Activated CD4-positive, alpha-beta T cell treated with anti-CD3 and anti-CD28 coated beads, Interleukin-2, Interleukin-6, amounts not matched to agents 100 ng/mL and 50 ng/mL, durations not matched to agents 16 hours and 8 hours (primary cell): ENCODE data around the gene IFNA5.

Experiments used
- DNase-seq: peaks from one replicate; pipeline ENCODE4 v3.0.0-alpha.2; 2020

Gene IFNA5

DNA sequence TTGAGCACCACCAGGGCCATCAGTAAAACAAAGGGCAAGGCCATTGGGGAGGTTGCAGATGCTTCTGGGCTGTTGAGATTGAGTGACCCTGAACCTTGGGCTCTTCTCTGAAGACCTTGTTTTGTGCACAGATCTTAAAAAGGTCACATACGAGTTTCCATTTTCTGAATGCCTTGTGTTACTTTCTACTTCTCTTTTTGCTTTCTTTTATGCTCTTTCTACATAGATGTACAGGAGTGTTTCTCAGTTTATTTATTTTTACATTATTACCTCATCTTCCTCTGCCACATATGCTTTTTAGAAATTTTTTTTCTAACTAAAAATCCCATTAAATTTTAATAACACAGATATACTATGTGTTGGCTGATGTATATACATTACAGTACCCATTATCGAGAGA lies at the start of gene IFNA5:
TSS of gene IFNA5 (minus strand) at position 101 of the 400 bp plus-strand sequence. CDS start at position 44, 57 bp downstream.
- no peak for DNase-seq

DNA sequence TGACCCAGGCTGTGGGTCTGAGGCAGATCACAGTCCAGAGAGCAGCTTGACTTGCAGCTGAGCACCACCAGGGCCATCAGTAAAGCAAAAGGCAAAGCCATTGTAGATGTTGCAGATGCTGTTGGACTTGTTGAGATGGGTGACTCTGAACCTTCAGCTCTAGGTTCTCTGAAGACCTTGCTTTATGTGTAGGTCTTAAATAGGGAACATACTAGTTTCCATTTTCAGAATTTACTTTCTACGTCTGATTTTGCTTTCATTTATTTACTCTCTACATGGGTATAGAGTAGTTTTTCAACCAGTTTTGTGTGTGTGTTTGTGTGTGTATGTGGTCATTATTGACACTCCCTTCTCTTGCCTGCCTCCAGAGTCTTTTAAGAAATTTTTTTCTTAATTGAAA lies 45.7 kb upstream of the IFNA5 start, which contains the start of gene IFNA6:
TSS of gene IFNA6 (minus strand) at position 101 of the 400 bp plus-strand sequence. CDS start at position 101, 0 bp downstream.
- no peak for DNase-seq

DNA sequence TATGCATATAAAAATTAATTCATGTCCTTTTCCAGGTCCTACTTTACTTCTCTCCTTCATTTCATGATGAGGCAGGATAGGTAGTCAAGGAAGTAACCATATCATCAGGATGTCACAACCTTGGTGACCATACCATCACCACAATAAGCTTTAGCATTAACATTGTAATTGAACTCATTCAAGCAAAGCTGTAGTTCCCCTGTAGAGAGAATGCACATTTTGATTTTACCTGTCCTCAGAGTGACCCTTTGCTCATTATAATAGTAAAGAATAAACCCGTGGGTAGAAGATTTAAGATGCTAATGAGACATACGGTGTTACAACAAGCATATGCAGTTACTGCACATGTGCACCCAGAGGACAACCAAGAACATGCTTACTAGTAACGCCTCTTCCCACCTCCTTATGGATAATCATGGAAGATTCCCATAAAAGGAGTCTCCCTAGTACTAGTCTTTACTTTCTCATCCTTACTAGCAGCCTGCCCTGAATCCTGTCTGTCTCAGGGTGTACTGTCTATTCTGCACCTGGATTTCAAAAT lies 43.4 kb upstream of the IFNA5 start:
- no peak for DNase-seq

DNA sequence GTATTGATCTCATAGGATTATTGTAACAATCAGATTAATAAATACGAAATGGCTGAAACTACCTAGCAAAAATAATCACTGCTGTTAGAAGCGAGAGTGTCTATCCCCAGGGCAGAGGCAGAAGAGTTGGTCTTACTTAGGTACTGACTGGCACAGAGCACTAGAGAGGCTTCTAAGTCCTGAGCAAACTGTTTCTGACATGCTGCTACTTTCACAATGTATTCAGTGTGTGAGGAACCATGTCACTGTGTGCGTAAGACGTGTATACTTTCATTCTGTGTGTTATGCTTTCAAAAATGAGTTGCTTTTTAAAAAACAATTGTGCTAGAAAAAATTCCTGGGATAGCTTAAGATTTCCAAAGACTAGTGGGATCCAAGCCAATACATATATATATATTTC lies 35.6 kb upstream of the IFNA5 start:
- DNase-seq = no peak

DNA sequence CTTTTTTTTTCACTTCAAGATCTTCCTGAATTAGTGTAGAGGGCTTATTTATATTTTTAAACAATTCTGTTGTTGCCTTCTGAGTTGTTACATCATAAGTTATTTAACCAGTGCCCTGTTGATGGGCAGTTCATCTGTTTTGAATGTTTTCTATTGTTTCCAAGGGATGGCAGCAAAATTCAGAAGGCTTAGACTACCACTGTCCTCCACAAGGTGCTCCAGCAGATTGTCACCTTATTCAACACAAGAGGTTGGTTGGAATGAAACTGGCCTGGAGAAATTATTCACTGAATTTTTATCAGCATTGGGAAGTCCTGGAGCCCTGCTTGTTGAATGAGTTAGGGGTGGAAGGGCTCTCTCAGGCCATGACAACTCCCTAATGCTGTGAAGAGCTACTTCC lies 31.3 kb upstream of the IFNA5 start:
- no peak for DNase-seq

DNA sequence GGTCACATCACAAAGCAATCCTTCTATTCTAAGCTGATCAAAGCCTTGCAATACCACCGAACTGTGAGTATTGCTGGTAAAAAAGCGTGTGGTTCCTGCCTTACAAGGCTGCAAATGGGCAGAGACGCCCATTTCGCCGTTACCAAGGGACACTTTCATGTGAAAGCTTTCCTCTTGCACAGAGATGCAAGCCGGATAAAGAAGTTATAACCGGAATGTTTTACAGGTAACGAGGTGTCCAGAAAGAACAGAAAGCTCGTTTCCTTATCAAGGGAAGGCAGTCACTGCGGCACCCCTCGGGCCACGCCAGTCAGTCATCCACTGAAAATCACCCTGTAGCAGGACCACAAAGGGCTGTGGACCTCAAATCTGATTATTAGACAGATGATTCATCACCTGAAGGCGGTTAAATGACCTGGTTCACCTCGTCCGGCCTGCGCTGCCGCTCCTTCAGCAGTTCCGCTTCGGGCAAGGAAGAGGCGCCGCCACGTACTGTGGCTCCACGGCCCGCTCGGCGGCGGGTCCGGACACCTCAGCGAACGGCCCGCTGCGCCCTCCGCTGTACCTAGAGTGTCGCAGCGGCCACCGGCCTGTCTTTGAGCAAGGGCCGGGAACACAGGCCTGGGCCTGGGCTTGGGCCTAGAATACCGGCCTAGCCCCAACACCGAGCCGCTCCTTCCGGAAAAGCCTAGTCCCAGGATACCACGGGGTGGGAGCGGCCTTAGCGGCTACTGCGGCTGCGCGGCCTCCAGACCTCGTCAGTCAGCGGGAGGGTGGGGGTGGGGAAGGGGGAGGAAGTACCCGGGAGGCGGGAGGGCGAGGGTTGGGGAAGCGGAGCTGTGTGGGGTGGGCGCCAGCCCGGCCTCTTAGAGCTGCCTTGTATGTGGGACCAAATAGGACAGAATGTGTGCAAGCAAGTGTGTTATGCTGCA lies 29.9 kb upstream of the IFNA5 start, which contains the start of gene KLHL9:
TSS of gene KLHL9 (minus strand) at position 704 of the 932 bp plus-strand sequence. CDS start at position 159, 545 bp downstream.
- peak; percentile 92 for DNase-seq

DNA sequence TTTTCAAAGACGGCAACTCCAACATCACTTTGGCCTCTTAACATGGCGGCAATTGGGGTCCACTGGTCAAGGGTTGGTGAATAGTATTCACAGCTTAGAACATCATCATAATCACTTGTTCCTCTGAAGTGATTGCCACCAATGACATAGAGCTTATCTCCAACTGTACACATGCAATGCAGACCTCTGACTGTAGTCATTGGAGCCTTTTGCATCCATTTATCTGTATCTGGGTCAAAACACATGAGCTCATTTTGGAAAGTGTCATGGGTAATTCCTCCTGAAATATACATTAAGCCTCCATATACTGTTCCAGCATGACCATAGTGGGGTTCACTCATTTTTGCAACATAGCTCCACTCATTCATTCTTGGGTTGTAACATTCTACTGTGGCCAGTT lies 28.1 kb upstream of the IFNA5 start:
- no peak for DNase-seq

DNA sequence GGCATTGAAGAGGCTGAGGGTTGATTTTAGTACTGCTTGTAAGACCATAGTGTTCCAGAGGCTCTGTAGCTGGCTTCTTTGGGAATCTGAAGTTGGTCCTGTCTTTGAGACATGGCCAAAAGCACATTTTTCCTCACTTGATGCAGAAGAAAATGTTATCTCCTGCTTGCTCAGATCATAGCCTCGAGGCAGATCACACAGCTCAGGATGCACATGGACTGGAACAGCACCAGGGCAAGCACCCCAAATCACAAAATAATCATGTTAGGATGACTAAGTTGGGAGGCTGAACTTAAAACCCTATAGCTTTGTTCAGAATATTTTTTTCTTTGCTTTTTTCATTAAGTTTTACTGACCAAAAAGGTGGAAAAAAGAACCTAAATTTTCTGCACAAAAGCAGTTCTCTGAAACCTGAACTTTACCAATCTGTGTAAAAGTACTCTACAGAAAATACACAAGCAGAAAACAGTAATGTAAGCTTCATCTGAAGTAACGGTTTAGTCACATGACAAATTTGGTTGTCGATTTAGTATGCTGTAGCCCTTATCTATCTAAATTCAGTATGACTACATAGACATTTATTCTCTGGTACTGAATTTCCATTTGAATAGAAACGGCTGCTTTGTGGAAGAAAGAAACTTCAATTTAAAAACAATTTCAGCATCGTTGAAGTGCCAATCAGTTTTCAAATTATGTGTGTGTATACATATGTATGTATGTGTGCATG lies 26.7 kb upstream of the IFNA5 start:
- no peak for DNase-seq

DNA sequence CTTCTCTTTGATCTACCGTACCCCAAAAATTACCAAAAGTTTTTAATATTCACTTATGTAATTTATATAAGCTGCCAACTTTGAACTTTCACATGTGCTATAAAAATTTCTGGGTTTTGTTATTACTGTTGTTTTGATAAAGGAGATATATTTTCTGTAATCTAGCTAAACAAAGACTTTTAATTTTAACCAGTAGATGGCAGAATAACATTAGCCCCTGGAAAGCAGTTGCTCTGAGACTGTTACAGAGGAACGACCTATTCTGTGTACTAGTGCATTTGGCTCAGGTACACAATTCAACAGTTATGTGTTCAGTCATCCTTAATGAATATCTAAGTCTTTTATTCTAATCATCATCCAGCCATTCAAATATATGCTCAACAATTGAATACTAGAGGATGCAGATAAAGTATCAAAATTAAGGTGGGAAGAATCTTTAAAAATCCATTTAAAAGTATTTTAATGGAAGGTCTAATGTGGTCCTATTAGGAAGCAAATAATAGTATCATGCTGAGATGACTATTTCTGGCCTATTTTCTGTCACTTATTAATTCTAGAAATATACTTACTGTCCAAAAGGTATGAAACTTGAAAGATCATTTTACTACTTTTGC lies 21.5 kb upstream of the IFNA5 start:
- DNase-seq = peak; percentile 56

DNA sequence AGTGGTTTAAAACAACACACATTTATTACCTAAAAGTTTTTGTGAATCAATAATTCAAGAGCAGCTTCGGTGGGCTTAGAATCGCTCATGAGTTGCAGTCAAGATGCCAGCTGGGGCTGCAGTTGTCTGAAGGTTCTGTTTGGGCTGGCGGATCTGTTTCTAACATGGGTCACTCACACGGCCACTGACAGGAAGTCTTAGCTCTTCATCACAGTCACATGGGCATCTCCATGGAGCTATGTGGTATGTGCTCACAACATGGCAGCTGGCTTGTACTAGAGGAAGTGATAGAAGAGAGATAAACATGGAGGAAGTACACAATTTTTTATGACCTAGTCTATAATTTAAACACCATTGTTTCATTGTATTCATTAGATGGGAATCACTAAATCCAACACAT lies 18.9 kb upstream of the IFNA5 start:
- no peak for DNase-seq

DNA sequence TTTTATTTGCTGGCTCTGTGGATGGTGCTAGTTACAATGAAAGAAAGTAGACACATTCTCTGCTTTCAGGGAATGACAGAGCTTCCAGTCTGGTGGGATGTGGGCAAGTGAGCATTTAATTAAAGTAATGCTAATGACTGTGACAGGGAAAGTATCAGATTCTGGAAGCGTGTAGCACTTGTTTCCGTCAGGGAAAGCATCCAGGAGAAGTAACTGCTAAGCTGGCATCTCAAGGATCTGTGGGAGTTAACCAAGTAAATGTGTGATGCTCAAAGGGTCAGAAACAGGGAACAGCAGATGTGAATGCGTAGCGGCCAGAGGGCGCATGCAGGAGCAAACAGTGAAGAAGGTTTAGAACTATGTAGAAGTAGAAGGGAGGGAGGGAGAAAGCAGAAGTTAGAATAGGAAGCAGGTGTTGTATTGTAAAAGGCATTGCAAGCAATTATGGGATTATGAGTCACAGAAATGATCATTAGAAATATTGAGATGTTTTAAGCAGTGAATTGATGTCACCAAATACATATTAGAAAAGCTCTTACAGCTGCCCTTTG lies 17.9 kb upstream of the IFNA5 start:
- DNase-seq = no peak

DNA sequence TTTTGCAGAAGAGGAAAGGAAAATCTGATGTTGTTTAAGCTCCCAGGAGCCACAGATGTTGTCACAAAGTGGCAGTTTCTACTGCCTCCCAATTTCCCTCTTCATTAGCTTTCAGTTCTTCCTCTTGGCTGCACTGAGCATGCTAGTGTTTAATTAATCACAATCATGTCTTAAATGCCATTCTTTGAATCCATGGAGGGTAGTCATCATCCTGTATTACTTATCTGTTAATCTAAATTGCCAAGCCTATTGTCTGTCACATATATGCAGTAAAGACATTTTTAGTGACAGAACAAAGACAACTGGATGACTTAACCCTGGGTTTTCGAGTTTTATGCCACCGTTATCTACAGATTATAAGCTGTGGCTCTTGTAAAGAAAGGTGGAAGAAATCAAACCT lies 15.4 kb upstream of the IFNA5 start:
- no peak for DNase-seq

DNA sequence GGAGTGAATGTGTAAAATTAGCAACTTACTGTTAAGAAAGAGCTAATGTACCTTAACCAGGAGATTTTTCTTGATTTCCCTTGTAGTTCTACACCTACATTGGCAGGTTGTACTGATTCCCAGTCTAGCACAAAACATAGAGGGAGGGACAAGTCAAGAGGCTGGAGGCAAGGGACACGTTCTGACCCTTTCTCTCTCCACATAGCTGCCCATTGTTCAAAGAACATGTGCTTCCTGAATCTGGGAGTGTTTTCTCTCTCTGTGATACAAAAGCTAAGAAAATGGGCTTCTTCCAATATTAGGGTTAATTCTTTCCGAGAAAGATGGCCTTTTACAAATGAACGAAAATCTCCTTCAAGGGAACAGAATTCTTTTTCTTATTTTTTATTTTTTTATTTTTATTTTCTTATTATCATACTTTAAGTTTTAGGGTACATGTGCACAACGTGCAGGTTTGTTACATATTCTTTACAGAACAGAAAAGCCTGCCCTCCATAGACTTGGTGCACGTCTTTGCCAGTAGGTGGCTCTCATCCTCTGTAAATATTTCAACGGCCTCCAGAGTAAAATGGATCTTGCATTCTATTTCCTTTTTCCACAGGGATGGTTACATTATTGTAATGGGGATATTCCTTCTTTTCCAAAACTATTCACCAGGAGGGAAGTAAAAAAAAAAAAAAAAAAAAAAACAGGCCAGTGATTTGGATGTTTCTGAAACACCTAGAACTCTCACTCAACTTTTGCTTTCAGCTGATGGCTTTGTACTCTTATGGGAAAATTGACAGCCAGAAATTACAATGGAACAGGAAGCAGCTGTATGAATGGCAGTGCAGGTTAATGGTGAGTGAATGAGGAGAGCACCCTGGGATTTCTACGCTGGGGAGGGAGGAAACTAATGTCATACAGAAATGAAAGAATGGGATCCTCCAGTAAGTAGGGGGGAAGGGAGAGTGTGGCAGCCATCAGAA lies 13.1 kb upstream of the IFNA5 start:
- peak; percentile 52 for DNase-seq

DNA sequence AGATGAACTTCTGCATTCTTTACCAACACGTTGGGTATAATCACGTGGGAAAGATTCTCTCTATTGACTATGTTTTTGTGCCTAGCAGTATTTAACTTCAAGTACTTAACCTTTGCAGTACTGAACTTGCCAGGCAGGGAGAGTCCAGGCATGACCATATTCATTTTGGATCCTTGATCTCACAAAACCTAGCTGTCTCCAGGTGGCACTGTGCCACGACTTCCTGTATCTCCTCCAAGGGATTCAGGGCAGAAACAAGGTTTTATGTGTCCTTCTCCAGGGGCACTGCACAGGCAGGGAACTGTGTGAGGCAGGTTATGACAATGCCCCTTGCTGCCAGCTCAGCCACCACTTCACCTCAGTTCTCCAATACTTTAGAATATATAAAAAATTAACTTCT lies 11.7 kb upstream of the IFNA5 start:
- DNase-seq = no peak

DNA sequence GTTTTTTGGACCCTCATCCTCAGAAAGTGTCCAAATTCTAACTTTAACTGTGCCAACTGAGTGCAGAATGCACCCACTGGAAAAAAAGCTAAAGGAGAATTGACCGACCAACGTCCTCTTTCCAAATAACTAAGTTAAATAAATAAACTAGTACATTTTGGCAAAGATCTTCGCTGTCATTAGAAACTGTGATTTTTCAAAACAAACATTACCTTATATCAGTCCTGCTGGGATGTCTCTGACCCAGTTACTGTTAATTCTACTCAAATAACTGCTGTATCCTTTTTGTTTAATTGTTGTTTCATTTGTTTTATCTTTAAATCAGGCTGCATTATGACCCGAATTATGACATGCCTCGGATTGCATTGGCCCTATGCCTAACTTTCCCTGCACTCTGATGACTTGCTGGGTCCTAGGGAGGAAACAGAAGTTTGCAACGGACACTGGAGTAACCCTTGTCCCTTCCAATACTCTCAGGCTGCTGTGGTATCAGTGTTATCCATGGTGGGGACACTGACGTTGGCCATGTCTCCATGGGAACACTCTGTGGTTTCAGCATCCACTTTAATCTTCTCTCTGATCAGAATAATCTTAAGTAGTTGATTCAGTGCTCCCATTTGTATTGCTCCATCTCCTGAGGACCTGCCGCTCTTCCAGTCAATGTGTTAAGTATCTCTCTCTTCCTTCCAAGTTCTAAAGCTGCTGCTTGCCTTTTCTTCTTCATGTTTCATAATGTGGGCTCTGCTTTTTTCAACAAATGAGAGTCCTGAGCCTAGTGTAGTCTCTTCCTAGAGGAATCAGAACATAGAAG lies 11.1 kb upstream of the IFNA5 start:
- no peak for DNase-seq

DNA sequence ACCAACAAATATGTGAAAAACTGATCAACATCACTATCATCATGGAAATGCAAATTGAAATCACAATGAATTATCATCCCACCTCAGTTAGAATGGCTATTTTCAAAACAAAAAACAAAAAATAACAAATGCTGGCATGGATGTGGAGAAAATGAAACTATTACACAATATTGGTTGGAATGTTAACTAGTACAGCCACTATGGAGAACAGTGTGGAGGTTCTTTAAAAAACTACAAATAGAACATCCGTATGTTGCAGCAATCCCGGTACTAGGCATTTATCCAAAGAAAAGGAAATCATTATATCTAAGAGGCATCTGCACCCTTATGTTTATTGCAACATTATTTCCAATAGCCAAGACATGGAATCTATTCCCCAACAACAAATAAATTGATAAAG lies 9.0 kb upstream of the IFNA5 start:
- no peak for DNase-seq

DNA sequence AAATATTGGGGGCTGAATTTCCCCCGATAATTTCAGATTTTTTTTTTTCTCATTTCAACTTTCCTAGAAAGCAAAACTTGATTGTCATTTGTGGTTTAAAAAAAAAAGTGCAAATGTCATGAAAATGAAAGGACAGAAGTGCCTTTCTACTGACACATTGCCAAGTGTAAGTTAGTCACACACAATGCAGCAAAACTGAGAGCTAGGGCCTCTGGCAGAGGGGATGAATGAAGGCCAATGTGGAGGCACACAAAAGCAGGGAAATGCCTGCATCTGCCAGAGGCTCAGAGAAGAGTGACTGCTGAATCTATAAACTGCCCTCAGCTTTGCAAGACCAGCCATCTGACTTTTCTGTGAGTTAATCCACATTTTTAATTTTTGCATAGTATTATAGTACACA lies 6.8 kb upstream of the IFNA5 start:
- no peak for DNase-seq

DNA sequence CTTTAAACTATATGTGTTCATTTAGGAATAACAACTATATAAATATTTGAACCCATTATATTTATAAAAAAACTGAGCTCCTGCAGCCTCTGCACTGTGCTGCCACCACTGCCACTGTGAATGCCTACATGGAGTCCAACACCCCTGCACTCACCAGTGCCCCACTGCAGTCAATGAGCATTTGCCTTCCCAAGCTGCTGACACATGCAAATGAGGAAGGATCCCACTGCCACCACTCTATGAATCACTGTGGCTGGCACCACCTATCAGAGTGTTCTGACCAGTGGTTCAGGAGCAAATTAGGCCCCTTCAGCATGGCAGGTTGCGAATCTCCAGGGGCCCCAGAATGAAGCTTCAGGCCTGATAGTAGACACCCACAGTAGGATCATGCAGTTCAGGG lies 9.1 kb downstream of the IFNA5 start:
- DNase-seq = no peak

DNA sequence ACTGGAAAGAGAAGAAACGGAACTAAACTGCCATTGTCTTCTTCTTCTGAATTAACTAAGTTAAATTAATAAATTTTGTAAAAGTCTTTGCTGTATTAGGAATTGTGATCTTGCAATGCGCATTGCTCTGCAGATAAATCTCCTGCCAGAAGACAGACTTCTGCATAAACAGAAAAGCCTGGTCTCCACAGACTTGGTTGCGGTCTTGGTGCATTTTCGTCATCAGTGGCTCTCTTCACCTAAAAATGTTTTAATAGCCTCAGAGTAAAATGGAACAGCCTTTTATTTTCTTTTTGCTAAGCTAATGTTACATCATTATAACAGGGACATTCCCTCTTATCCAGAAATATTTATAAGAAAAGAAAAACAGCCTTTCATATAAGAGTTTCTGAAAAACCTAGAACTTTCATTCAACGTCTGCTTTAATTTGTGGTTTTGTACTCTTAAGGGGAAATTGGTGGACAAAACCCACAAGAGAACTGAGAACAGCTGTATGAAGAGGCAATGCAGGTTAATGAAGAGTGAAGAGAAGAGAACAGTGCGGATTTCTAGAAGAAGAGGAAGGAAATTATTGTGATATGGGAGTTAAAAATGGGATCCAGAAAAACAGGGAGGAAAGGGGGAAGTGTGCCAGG lies 10.1 kb downstream of the IFNA5 start:
- DNase-seq = no peak

DNA sequence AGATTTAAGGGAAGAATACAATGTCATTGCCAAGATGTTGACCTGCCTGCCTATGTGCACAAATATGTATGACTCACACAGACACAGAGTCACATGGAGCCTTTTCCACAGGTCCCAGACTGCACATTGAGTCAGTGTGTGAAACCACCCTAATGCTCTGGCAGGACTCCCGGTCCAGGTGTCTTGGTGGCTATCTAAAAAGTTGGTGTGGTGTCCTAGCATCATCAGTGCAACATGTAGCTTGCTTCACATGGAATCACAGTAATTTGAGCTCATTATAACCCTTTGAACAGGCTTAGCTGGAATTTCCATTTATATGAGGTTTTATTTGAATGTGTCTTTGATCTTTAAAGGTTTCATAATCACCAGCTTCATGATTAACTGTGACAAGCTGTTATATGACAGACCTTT lies 10.7 kb downstream of the IFNA5 start:
- peak; percentile 7 for DNase-seq
